ENCODE measurements around the gene ZNF502. TPM values are rescaled to one million over a fixed set of nuclear protein-coding genes. Genes with fewer than 3 reads are reported as not detected.

Gene ZNF502
- total RNA-seq, 1 donor from 2014 or later = 7.2 TPM

DNA sequence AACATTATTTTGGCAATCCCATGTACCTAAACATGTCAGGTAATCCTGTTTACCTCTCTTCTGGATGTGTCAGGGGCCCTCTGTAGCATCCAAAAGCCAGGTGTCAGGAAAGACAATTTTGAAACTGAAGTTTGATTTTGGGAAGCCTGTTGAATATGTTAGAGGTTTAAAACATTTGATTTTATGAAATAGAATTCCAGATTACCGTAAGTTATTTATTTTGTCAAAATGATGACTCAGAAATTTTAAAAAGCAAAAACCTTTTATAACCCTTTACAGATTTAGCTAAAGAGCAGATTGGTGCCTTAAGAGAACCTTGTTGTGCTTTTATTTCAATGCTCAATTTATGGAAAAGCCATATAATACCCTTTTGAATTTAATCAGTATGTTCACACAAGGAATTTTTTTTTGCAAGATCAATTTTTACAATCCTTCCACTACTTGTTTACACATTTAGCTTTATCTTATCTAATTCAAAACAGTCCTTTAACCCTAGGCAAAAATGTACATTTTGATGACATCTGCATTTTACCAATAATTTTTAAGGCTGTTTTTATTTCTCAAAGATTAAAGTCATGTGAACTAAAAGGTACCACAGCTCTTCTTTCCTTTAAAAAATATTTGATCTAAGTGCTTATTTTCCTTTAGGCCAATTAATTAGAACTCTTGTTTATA, 59.1 kb downstream of the ZNF502 start:
- no peak for DNase-seq (ENCODE audit: low read depth)

DNA sequence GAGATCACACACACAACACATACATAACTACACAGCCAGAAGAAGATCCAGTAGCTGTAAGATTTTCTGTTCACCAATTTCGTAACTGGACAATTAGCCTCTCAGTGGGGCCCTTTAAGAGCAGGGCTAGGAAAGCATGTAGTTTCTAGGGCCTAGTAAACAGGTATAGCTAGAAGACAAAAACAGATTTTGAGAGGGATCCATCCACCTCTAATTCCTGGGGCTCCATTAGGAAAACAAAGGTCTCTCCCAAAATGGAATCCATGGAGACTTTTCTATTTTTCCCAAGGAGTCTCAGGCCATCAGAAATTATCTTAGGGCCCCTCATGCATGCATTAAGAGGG, 59.6 kb downstream of the ZNF502 start:
- DNase-seq (ENCODE audit: low read depth) = no peak

Other genes with a start within 250 kb of the ZNF502 start
- 4.0 and 17.9 TPM in 2 replicates for gene ZNF445, start 235.0 kb upstream of the ZNF502 start, total RNA-seq
- gene ZKSCAN7, start 157.5 kb upstream of the ZNF502 start, total RNA-seq = 3.3 and 12.2 TPM in 2 replicates
- 1.4 and 5.4 TPM in 2 replicates for gene ZNF660, start 127.7 kb upstream of the ZNF502 start, total RNA-seq
- 12.3 and 33.1 TPM in 2 replicates for gene ZNF197, start 87.6 kb upstream of the ZNF502 start, total RNA-seq
- 26.4 and 28.0 TPM in 2 replicates for gene ZNF35, start 63.9 kb upstream of the ZNF502 start, total RNA-seq
- 1.2 and 5.3 TPM in 2 replicates for gene ZNF501, start 17.0 kb downstream of the ZNF502 start, total RNA-seq
- 24.0 and 33.4 TPM in 2 replicates for gene KIAA1143, start 49.0 kb downstream of the ZNF502 start, total RNA-seq
- 1.6 and 4.5 TPM in 2 replicates for gene KIF15, start 49.1 kb downstream of the ZNF502 start, total RNA-seq
- gene TMEM42, start 149.3 kb downstream of the ZNF502 start, total RNA-seq = 14.3 and 16.5 TPM in 2 replicates
- 0.30 and 0.35 TPM in 2 replicates for gene TGM4, start 161.9 kb downstream of the ZNF502 start, total RNA-seq

All from renal cortical epithelial cell (primary cell).